ENCODE results near the gene NDUFB5.
"Not testable (repeated sequence)": the region's sequence is repeated elsewhere in the genome, so short reads cannot be mapped to it uniquely, and the experiment has no call there.

NDUFB5 gene

DNA sequence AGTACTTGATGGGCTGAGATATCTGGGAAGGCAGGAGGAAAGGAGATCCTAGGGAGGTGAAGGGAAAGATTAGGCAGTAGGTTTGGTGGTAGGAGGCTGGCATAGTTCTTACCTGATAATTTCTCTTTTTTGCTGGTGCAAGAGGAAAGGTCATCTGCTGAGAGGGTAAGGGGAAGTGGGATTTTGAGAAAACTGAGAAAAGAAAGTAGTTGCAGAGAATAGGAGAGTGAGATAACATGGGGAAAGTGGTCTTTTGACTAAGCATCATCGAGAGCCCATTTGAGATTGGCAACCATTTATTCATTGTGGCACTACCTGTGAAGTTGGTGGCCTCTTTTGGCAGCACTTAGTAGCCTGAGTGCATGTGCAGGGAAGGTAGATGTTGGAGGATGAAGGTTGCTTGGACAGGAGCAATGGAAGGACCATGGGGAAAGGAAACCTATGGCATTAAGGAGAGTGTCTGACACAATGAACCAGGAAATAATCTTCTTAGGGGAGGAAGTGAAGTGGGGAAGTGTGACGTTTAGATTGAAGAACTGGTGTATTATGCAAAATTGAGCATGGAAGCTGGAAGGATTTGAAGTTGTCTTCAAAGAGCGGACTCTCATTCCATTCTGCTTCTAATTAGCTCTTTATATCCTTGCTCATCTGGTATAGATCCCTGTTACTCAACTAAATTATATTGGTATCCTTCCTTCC, 26.3 kb downstream of the NDUFB5 start:
- no peak for DNase-seq (ENCODE audit: low read depth)

GRCh38 chr3:179640469-179640868, 35.9 kb downstream of the NDUFB5 start:
- DNase-seq (ENCODE audit: low read depth) = no peak

DNA sequence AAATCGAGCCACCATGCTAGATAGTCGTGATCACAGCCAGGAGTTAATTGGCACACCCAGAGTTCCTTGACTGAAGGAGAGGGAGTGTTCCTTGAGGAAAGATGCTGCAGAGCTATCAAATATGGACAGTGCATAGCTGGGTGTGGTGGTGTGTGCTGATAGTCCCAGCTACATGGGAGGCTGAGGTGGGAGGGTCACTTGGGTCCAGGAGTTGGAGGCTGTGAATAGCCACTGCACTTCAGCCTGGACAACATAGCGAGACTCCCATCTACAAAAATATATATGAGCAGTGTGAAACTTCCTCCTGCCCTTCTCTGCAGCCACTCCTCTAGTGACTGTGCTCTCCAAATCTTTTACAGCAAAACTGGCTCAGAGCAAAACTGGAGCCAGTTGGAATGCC, 38.3 kb downstream of the NDUFB5 start:
- no peak for DNase-seq (ENCODE audit: low read depth)

DNA sequence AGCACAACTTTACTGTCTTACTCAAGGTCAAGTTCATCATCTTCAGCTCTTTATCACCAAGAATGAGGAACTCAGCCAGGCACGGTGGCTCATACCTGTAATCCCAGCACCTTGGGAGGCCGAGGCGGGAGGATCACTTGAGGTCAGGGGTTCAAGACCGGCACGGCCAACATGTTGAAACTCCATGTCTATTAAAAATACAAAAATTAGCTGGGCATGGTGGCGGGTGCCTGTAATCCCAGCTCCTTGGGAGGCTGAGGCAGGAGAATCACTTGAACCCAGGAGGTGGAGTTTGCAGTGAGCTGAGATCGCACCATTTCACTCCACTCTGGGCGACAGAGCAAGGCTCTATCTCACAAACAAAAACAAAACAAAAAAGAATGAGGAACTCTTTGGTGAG, 39.2 kb downstream of the NDUFB5 start:
- DNase-seq (ENCODE audit: low read depth) = not testable (repeated sequence)

GRCh38 chr3:179646177-179646576, 41.6 kb downstream of the NDUFB5 start:
- no peak for DNase-seq (ENCODE audit: low read depth)

DNA sequence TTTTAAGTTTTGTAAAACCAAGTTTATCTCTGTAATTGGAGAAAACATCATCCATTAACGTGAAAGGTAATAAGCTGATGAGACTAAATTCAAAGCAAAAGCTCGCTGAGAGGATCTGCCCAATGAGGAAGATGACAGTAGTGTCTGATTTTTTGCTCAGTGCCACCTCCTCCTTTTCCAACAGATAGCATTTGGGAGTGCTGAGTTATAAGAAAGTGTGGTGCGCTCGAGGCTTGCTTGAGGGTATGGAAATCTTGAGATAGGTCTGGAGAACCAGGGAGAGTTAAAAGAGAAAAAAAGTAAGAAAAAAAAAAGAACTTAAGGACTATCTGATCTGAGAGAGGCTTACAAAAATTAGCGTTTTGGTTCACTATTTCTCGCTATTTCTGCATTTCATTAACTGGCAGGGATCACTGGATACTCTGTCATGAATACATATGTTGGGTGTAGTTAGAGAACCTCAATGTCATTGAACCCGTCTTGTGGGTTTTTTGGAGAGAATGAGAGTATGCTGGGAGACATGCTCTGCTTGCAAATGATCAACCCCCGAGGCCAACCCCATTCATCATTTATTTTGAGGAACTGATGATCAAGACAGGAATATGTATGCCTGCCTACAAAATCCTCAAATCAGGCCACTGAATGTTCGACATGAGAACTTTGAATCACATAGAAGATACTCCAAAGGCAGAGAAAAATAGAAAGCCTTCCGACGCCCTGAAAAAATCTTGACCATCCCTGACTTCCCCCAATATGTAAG, 47.3 kb downstream of the NDUFB5 start:
- no peak for DNase-seq (ENCODE audit: low read depth)

GRCh38 chr3:179652447-179653095, 48.0 kb downstream of the NDUFB5 start, which contains the start of gene USP13:
Gene USP13 (plus strand): TSS chr3:179653040. CDS start chr3:179653226, 186 bp downstream.
- DNase-seq (ENCODE audit: low read depth) = peak; percentile 2

DNA sequence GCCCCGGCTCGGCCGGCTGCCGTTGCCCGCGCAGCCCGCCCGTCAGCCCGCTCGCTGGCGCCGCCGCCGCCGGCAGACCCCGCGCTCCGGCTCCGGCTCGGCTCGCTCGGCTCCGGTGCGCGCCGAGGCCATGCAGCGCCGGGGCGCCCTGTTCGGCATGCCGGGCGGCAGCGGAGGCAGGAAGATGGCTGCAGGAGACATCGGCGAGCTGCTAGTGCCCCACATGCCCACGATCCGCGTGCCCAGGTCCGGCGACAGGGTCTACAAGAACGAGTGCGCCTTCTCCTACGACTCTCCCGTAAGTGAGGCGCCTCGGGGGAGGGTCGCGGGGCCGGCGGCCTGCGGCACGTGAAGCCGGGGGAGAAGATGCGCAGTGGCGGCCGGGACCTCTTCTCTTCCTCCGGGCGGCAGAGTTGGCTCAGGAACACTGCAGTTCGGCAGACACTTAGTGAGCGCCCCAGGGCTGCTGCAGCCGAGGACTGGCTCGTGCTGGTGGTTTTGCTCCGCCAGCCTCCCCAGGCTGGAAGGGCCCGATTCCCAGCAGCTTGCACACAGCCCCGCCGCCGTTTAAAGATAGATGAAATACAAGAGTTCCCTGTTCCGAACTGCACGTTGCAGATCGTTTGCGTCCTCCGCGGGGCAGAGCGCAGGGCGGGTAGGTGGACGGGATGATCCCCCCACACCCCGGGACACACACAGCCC, 48.7 kb downstream of the NDUFB5 start:
- DNase-seq (ENCODE audit: low read depth) = peak; percentile 26

DNA sequence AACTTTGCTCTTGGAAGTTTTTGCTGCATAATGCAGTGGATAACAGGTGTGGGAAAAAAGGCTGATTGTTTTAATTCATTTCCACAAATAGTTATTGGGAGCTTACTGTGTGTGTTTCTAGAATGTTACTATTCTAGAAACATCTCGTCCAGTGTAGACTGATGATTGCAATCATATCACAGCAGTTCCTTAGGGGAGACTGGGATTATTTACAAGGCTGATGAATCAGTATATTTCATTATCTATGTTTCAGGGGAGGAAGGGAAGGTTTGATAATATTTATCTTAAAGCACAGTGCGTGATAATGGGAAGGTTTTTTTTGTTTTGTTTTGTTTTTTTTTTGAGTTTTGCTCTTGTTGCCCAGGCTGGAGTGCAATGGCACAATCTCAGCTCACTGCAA, 50.6 kb downstream of the NDUFB5 start:
- DNase-seq (ENCODE audit: low read depth) = no peak

DNA sequence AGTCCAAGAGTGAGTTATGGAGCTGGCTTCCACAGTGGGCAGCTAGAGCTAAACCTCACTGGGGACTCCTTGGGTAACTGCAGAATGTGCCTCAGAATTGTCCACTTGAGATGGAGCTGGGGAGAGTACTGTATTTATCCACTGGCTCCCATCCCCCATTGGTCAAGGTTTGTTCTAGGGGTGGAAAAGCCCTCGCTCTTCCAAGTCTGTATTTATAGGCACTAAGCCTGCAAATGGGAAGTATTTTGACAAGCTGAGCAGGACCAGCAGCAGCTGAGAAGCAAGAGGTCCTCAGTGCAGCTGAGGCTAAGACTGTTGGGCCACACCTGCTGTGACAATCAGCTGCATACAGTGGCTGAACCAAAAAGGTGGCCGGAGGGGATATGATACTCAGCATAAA, 54.0 kb downstream of the NDUFB5 start:
- DNase-seq (ENCODE audit: low read depth) = no peak

- no peak for DNase-seq (ENCODE audit: low read depth)
Measured at GRCh38 chr3:179660872-179661271, 56.3 kb downstream of the NDUFB5 start.

DNA sequence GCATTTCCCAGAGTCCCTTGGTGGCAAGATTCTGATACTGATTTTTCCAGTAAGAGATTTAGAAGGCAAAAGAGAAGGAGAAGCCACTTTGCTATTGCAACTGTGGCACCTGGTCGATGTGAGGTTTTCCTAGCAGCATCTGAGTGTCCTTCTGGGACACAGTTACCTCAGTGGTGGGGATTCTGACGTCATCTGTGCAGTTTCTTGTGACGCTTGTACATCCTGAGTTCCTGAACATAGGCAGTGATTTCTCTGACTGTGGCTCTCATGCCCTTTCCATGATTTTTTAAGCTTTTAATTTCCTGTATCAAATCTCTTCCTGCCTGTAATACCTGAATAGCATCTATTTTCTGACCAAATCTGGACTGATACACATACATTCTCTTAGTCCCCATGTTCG, 57.2 kb downstream of the NDUFB5 start:
- no peak for DNase-seq (ENCODE audit: low read depth)

DNA sequence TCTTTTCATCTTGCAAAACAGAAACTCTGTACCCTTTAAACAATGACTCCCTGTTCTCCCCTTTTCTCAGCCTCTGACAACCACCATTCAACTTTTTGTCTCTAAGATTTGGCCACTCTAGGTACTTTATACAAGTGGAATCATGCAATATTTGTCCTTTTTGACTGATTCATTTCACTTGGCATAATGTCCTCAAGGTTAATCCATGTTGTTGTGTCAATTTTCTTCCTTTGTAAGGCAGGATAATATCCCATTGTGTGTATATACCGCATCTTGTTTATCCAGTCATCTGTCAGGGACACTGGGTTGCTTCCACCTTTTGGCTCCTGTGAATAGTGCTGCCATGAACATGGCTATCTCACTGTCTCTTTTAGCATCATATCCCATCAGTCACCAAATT, 58.5 kb downstream of the NDUFB5 start:
- no peak for DNase-seq (ENCODE audit: low read depth)

DNA sequence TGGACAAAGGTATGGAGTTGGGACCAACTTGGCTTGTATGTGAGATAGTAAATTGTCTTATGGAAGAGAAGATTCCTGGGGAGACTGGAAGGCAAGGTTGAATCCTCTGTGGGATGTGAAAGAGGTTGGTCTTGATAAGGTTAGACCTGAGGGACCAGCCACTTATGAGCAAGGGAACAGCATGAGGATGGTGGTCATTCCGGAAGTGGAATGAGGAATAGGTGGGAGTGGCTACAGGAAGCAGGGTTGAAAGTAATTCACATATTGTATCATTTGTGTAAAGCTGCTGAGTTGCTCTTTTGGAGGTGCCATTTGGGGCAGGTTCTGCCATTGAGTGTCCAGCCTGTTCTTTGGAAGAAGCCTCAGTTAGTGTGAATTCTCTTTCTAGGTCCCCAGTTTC, 61.4 kb downstream of the NDUFB5 start:
- no peak for DNase-seq (ENCODE audit: low read depth)

GRCh38 chr3:179666436-179667035, 61.9 kb downstream of the NDUFB5 start:
- DNase-seq (ENCODE audit: low read depth) = no peak

DNA sequence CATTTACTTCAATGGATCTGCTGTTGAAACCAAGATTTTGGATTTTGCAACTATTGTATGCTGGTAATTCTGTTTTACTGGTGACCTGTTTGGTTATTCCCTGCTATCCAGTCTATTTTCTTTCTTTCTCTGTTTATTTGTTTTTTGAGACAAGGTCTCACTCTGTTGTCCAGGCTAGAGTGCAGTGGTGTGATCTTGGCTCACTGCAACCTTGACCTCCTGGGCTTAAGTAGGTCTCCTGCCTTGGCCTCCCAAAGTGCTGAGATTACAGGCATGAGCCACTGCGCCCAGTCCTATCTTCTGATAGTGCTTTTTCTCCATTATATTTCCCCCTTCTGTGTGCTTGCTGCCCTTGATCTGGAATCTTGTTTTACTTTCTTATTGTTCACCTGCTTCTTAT, 63.8 kb downstream of the NDUFB5 start:
- no peak for DNase-seq (ENCODE audit: low read depth)

DNA sequence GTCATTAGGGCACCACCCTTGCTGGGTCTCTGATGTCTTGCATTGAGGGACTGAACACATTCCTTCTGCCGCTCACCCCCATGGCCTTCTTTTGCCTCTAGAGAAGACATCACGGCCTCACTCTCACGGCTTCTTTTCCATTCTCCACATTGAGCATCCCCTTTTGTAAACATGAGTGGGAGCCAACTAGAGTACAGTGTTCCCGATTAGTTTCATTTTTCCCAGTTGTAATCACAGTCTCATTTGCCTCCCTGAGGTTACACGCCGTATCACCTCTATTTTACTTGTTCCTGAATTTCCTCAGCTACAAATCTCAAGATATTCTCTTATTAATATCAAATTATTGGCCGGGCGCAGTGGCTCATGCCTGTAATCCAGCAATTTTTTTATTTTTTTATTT, 65.7 kb downstream of the NDUFB5 start:
- no peak for DNase-seq (ENCODE audit: low read depth)

DNA sequence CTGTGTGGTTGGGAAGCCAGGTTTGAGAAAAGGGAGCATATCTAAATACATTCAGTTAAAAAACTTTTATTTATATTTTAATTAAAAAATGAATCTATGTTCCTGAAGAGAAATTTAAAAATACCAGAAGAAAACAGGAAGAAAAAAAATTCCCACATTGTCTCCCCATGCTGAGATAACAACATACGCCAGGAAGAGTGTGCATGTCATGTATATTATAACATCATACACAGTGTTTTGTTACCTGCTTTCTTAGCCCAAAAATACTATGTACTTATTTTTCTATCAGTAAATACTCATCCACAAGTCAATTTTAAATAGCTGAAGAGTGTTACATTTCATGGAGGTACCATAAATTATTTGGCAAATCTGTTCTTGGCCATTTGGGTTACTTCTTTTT, 66.7 kb downstream of the NDUFB5 start:
- DNase-seq (ENCODE audit: low read depth) = no peak

DNA sequence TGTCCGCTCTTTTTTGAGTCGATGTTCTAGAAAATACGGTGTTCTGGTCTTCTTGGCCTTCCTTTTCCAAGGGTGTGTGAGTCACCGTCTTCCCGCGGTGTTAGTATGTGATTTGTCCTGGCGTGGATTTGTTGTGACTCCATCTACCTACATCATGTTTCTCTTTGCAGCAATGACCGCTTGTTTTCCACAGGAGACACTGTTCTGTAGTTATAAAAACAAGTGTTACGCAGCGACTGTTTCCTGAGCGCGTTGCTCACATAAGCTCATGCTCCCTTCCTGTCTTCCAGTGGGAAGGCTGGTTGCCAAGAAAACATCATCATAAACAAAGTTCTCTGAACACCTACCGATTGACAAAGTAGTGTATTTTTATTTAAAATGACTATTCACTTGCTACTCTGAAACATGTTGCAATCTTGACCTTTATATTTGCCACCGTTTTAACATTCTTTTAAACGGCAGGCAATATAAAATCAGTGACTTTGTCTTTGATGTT, 67.2 kb downstream of the NDUFB5 start:
- no peak for DNase-seq (ENCODE audit: low read depth)

DNA sequence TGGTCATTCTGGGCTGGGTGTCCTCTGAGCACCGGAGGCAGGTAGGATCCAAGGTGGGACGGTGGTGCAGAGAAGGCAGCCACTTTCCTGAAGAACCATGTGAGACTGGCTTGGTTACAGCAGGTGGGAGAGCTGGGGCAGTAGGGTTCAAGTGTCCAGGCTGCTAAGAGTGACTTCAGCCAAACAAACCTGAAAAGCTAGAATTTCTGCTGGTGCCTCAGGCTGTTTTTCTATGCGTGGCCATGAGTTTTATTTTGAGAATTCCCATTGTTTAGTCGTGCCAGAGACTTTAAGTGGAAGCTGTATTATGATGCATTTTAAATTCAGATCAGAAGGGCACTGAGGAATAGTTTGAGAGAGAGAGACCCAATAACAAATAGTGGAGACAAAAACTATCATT, 68.3 kb downstream of the NDUFB5 start:
- no peak for DNase-seq (ENCODE audit: low read depth)

DNA sequence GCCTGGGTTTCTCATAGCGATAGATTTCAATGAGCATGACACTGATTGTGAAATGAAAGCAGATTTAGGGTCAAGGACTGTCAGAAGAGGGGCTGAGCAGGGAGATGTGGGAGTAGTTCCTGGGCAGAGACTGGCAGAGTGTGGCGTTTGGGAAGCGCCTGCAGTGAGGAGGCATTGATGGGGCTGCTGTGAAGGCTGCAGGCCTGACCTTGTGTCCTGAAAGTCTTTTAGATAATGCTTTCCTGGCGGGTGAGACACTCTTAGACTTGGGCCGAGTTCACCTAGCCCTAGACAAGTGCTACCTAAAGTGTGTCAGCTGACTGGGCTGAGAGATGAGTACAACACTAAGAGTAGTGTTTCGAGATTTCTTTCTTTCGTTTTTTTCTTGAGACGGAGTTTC, 68.9 kb downstream of the NDUFB5 start:
- DNase-seq (ENCODE audit: low read depth) = no peak

- DNase-seq (ENCODE audit: low read depth) = no peak
Measured at GRCh38 chr3:179676081-179676480, 71.5 kb downstream of the NDUFB5 start.
